Measurements from ENCODE around the gene HOXC6. TPM values are rescaled to one million over a fixed set of nuclear protein-coding genes. Genes with fewer than 3 reads are reported as not detected.

Gene HOXC6
- total RNA-seq: 2.3 TPM

GRCh38 chr12:54028314-54029201 is at the start of gene HOXC6:
HOXC6 (plus strand) TSS chr12:54028440; CDS start chr12:54028522, 82 bp downstream.
- no peak for DNase-seq (ENCODE audit: low spot score)

GRCh38 chr12:53978477-53979356 is 49.5 kb upstream of the HOXC6 start:
- DNase-seq (ENCODE audit: low spot score): no peak

- no peak for DNase-seq (ENCODE audit: low spot score)
These were observed 48.0 kb upstream of the HOXC6 start for GRCh38 chr12:53980104-53980801.

GRCh38 chr12:53980802-53981496 is 47.3 kb upstream of the HOXC6 start:
- no peak for DNase-seq (ENCODE audit: low spot score)

- DNase-seq (ENCODE audit: low spot score): no peak
These were observed 46.3 kb upstream of the HOXC6 start for GRCh38 chr12:53981634-53982565.

GRCh38 chr12:53982648-53983567 is 45.3 kb upstream of the HOXC6 start:
- DNase-seq (ENCODE audit: low spot score): no peak

- DNase-seq (ENCODE audit: low spot score): no peak
These were observed 44.7 kb upstream of the HOXC6 start for GRCh38 chr12:53983568-53983949.

- DNase-seq (ENCODE audit: low spot score): no peak
These were observed 44.2 kb upstream of the HOXC6 start for GRCh38 chr12:53983950-53984572.

- peak; percentile 94 for DNase-seq (ENCODE audit: low spot score)
These were observed 43.1 kb upstream of the HOXC6 start, which contains the start of gene HOXC10 for GRCh38 chr12:53984901-53985691. HOXC10 (plus strand) TSS chr12:53985146; CDS start chr12:53985260, 114 bp downstream.

GRCh38 chr12:53985692-53985993 is 42.6 kb upstream of the HOXC6 start:
- no peak for DNase-seq (ENCODE audit: low spot score)

- no peak for DNase-seq (ENCODE audit: low spot score)
These were observed 42.1 kb upstream of the HOXC6 start for GRCh38 chr12:53985994-53986685.

GRCh38 chr12:53986686-53987483 is 41.4 kb upstream of the HOXC6 start:
- DNase-seq (ENCODE audit: low spot score): no peak

- DNase-seq (ENCODE audit: low spot score): no peak
These were observed 40.4 kb upstream of the HOXC6 start for GRCh38 chr12:53987787-53988230.

GRCh38 chr12:53988541-53989226 is 39.6 kb upstream of the HOXC6 start:
- no peak for DNase-seq (ENCODE audit: low spot score)

- DNase-seq (ENCODE audit: low spot score): no peak
These were observed 38.8 kb upstream of the HOXC6 start for GRCh38 chr12:53989227-53990113.

Measured in ureter (tissue), 1 donor.